DMS79 (cell line): ENCODE results near the gene C8B.

Experiments used
- DNase-seq: peaks from one replicate; lab custom pipeline; 2025; lab: John Stamatoyannopoulos, UW

C8B gene

DNA sequence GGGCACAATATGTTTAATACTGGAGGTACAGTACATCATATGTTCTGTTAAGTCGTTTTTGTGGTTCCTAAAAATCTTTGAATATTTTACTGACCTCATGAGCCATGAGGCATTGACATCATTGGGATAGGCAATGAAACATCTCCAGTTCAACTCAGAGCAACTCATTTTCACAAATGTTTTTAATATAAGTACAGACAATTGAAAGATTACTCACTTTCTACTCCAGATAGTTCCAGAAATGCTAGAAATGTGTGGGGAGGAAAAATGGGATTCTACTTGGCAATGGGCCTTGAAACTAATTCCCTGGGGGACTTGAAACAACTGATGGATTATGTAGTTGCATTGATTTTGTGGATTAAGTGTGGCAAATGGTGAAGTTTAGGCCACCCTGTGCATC lies 7.2 kb upstream of the C8B start:
- DNase-seq = no peak

DNA sequence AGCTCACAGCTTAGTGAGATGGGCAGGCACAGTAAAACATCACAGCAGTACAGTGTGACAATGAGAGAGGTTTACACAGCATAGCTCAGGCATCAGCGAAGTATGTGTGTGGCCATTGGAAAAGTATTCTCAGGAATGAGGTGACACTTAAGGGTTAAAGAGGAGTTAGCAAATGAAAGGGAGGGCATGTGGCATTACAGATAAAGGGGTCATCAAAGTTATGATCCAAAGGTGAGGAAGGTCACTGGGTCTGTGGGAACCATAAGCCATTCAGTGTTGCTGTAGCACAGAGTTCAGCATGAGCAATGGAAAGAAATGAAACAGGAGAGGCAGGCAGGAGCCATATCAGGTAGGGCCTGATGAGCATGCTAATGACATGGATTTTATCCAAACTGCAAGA lies 4.5 kb upstream of the C8B start:
- no peak for DNase-seq

GRCh38 chr1:56968878-56969495 lies 3.2 kb upstream of the C8B start:
- no peak for DNase-seq

DNA sequence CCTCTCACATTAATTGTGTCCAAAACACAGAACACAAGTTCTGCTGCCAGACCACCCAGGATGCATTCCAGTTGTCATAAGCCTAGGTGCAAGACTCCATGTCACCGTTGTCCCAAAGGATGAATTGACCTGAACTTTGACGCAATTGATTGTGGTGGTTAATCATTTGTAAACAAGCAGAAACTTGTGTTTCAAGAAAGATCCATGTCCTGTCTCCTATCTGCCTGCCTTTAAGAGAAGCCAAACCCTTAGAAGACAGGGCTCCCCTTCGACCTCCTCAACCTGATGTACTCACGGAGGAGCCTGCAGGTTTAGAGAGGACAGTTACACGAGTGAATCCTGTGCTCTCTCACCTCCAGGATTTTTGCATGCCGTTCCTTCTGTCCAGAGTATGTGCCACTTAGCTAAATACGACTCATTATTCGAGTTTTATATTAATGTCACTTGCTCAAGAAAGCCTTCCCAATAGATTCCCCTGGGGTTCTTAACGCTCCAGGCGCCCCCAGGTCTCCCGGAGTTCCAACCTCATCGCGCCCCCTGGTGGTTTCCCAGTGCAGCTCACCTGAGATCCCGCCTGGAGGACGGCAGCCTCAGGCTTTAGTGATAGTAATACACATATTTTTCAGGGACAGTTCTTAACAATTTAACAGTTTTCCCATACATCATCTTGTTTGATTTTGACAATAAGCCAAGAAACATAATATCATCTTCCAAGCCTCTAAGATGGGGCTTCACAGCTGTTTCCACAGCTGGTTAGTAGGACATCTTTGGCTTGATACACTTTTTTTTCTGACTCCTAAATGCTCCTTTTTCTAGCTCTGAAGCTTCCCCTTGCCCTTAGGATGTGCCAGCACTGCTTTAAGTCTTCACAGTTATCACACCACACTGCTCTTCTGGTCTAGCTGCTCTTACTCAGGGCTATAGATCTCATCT lies 2.4 kb upstream of the C8B start:
- DNase-seq = no peak

- no peak for DNase-seq
These were observed 1.5 kb upstream of the C8B start for GRCh38 chr1:56967355-56967754.

DNA sequence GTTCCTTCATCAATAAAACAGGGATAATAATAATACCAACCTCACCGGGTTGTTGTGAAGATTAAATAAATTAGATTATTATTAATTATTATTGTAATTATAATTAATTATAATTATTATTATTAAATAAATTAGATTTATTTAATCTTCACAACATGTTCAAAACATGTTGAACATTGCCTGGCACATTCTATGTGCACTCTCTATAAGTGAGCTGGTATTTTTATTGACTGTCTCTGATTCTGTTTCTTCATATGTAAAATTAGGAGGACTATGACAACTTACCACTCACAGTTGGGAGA lies 834 bp upstream of the C8B start:
- DNase-seq = no peak

- DNase-seq = no peak
These were observed 624 bp downstream of the C8B start for GRCh38 chr1:56965191-56965590.

GRCh38 chr1:56964349-56965017 lies 1.3 kb downstream of the C8B start:
- no peak for DNase-seq

DNA sequence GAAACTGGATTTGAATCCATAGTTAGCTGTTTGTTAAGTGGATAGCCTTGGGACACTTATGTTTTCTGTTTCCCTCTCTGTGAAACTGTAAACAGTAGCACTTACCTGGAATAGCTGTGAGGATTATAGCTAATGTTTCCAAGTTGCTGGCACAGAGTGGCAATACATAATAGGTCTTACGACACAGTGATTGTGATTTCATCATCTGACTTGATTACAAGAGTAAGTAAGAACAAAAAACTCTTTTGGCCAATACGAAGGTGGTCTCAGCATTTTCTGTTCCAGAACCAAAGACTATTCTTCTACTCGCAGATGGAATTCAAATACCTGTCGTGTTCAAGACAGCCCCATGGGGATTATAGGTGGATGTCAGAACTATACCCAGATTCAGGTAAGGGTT lies 2.1 kb downstream of the C8B start:
- no peak for DNase-seq

GRCh38 chr1:56961426-56961825 lies 4.4 kb downstream of the C8B start:
- DNase-seq = no peak

- no peak for DNase-seq
These were observed 7.3 kb downstream of the C8B start for GRCh38 chr1:56958526-56958925.

GRCh38 chr1:56957931-56958330 lies 7.9 kb downstream of the C8B start:
- DNase-seq = no peak

DNA sequence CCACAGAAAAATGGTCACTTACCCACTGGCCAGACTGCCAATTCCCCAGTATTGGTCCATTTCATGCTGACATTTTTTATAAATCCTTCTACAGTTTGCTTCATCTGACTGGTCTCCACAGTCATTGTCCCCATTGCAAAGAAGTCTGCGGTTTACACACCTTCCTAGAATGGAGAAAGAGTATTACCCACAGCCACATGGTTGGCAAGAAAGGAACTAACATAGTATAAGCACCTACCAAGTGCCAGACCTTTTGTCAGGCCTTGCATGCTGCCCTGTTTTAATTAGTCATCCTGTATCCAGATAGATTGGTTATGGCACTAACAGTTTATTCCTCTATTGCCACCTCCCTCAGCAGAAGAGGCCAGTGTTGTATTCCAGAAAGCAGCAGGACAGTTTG lies 11.2 kb downstream of the C8B start:
- no peak for DNase-seq

DNA sequence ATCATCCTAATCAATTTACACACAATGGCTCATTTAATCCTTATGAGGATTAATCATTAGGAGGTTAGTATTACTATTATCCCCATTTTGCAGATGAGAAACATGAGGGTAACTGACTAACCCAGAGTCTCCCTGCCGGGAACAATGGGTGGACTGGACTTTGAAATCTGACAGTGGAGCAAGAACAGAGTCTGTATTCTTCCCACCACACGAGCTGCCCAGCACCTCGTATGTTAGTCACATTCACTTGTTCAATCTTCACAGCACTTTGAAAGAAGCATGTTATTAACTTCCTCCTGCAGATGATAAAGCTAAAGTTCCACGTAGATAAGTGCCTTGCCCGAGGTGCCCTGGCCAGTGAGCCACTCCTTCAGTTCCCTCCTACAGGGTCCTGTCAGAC lies 12.4 kb downstream of the C8B start:
- no peak for DNase-seq

GRCh38 chr1:56952501-56952900 lies 13.3 kb downstream of the C8B start:
- DNase-seq = no peak

- no peak for DNase-seq
These were observed 17.3 kb downstream of the C8B start for GRCh38 chr1:56948403-56949023.

DNA sequence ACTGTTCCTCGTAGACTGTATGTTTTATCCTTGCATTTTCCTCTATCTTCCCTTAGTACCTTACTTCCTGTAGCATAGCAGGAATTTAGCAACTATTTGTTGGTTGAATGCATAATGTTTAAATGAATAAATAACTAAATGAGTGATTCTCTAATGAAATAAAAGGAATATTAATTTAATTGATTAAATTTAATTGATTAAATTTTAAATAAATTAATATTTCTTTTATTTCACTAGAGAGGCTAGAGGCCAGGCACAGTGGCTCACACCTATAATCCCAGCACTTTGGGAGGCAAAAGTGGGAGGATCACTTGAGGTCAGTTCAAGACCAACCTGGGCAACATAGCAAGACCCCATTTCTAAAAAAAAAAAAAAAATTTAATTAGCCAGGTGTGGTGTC lies 25.8 kb downstream of the C8B start:
- DNase-seq = no peak

DNA sequence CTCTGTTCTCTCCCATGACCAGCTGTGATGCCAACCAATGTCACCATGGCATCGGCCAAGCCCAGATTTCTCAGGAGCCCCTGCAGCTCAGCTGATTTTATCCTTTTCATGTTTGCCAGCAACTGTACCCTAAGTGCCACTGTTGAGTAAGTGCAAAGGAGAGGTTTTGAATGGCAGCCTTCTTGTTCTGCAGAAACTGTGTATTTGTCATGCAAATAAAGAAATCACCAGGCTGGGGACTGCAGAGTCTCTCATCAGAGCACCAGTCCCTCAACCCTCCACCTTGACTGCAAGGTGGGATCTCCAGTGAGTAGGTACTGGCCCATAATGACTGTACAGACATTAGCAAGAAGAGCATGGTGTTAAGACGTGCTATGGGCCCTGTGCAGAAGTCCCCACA lies 26.6 kb downstream of the C8B start:
- no peak for DNase-seq

DNA sequence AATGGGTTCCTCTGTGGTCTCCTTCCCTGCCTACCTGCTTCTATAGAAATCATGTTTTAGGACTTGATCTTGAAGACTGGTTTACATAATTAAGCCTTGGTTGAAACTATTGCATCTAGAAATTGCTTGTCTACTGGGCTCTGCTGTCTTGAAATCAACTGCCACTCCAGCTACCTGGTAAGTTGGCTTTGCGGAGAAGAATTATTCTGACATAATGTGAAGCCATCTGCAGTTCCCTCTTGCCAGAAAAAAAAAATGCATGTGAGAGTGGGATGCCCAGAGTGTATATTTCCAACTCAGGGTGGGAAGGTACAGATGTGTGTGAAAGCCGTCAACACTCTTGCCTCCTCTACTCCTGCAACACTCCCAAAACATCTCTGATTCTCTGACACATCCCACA lies 27.2 kb downstream of the C8B start:
- DNase-seq = no peak

DNA sequence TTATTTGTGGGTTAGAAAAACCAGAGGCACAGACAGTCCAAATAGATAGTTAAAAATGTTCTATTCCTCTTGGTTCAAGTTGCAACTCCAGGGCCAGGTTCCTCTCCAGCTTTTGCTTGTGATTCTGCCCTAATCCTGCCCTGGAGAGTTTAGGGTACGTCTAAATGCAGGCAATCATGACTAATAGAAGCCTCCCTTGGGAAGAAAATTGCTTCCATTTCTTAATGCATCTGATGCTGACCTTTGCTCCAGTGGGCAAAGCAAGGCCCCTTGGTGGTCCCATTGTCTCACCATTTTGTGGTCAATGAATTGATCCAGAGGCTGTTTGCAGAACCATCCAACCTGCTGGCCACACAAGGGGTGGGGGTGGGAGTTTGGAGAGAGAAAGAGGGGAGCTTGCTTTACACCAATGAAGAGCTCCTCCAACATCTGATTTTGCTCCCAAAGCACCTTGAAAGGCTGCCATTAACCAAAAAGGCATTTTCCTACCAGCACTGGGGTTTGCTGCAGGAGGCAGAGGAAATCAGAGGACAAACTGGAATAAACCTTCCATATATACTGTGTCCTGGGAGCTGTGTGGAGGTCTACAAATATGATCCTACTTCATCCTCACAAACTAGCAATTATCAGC lies 31.3 kb downstream of the C8B start:
- DNase-seq = no peak

- DNase-seq = no peak
These were observed 32.2 kb downstream of the C8B start for GRCh38 chr1:56933606-56934005.

GRCh38 chr1:56933161-56933560 lies 32.7 kb downstream of the C8B start:
- DNase-seq = no peak
